ENCODE results near the gene RNF32.
"Not testable (repeated sequence)": the region's sequence is repeated elsewhere in the genome, so short reads cannot be mapped to it uniquely, and the experiment has no call there.

Gene RNF32

GRCh38 chr7:156620291-156620675 is 20.3 kb upstream of the RNF32 start:
- H3K4me3 ChIP-seq (ENCODE audit: low read length), result no peak overlapping the region
- no peak for TF ChIP-seq ZNF274 (IDR thresholded peaks at IDR 0.05; ENCODE audit: low read depth, low read length)

DNA sequence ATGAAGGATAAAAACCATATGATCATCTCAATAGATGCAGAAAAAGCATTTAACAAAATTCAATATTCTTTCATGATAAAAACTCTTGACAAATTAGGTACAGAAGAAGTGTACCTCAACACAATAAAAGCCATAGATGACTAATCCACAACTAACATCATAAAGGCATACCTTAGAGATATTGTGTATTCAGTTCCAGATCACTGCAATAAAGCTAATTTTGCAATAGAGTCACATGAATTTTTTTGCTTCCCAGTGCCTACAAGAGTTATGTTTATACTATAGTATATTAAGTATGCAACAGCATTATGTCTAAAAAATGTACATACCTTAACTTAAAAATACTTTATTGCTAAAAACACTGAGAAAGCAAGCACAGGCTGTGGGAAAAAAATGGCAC is 18.9 kb upstream of the RNF32 start:
- TF ChIP-seq ZNF274 (IDR thresholded peaks at IDR 0.05; ENCODE audit: low read depth, low read length), result no peak
- H3K4me3 ChIP-seq (ENCODE audit: low read length), result no peak overlapping the region

- no peak for TF ChIP-seq ZNF274 (IDR thresholded peaks at IDR 0.05; ENCODE audit: low read depth, low read length)
- no peak overlapping the region for H3K4me3 ChIP-seq (ENCODE audit: low read length)
These were observed 15.0 kb upstream of the RNF32 start for GRCh38 chr7:156625580-156625979.

- no peak for TF ChIP-seq ZNF274 (IDR thresholded peaks at IDR 0.05; ENCODE audit: low read depth, low read length)
- H3K4me3 ChIP-seq (ENCODE audit: low read length), result no peak overlapping the region
These were observed 14.2 kb upstream of the RNF32 start for GRCh38 chr7:156626220-156626895.

DNA sequence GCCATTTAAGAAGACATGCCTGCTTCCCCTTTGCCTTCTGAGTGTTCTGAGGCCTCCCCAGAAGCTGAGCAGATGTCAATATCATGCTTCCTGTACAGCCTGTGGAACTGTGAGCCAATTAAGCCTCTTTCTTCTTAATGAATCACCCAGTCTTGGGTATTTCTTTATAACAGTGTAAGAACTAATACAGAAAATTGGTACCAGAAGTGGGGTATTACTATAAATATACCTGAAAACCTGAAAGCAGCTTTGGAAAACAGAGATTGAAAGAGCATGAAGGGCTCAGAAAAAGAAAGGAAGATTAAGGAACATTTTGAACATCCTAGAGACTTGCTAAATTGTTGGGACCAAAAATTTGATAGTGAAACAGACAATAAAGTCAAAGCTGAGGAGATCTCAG is 12.0 kb upstream of the RNF32 start:
- H3K4me3 ChIP-seq (ENCODE audit: low read length), result no peak overlapping the region
- no peak for TF ChIP-seq ZNF274 (IDR thresholded peaks at IDR 0.05; ENCODE audit: low read depth, low read length)

DNA sequence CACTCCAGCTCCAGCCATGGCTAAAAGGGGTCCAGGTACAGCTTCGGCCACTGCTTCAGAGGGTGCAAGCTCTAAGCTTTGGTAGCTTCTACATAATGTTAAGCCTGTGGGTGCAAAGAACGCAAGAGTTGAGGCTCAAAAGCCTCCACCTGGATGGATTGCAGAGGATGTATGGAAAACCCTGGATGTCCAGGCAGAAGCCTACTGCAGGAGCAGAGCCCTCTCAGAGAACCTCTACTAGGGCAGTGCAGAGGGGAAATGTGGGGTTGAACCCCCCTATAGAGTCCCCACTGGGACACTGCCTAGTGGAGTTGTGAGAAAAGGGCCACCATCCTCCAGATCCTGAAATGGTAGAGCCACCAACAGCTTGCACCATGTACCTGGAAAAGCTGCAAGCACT is 10.7 kb upstream of the RNF32 start:
- no peak overlapping the region for H3K4me3 ChIP-seq (ENCODE audit: low read length)
- TF ChIP-seq ZNF274 (IDR thresholded peaks at IDR 0.05; ENCODE audit: low read depth, low read length), result no peak

DNA sequence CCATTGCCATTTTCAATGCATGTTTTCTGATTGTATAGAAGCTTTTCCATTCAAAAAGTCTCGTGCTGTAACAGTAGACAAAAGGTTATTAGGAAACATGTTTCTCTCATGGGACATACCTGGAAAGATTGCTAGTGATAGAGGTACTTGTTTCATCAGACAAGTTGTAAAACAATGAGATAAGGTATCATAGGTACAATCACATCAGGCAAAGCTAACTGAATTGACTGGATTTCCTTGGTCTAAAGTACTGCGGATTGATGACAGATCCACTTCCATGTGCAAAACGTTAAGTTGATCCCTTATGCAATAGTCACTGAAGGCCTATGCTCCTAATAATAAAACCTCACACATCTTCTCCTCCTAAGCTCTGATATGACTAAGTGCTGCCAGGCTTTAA is 6.5 kb upstream of the RNF32 start:
- TF ChIP-seq ZNF274 (IDR thresholded peaks at IDR 0.05; ENCODE audit: low read depth, low read length), result no peak

GRCh38 chr7:156635529-156636385 is 4.8 kb upstream of the RNF32 start:
- TF ChIP-seq ZNF274 (IDR thresholded peaks at IDR 0.05; ENCODE audit: low read depth, low read length), result no peak
- H3K4me3 ChIP-seq (ENCODE audit: low read length), result no peak overlapping the region

More for the DNA sequence above, 6.5 kb upstream of the RNF32 start:
- H3K4me3 ChIP-seq (ENCODE audit: low read length), result no peak overlapping the region

GRCh38 chr7:156637093-156637492 is 3.5 kb upstream of the RNF32 start:
- H3K4me3 ChIP-seq (ENCODE audit: low read length), result not testable (repeated sequence)

GRCh38 chr7:156638443-156639077 is 2.0 kb upstream of the RNF32 start:
- TF ChIP-seq ZNF274 (IDR thresholded peaks at IDR 0.05; ENCODE audit: low read depth, low read length), result no peak
- no peak overlapping the region; the same call in 1 of the 2 replicates for H3K4me3 ChIP-seq (ENCODE audit: low read length)

DNA sequence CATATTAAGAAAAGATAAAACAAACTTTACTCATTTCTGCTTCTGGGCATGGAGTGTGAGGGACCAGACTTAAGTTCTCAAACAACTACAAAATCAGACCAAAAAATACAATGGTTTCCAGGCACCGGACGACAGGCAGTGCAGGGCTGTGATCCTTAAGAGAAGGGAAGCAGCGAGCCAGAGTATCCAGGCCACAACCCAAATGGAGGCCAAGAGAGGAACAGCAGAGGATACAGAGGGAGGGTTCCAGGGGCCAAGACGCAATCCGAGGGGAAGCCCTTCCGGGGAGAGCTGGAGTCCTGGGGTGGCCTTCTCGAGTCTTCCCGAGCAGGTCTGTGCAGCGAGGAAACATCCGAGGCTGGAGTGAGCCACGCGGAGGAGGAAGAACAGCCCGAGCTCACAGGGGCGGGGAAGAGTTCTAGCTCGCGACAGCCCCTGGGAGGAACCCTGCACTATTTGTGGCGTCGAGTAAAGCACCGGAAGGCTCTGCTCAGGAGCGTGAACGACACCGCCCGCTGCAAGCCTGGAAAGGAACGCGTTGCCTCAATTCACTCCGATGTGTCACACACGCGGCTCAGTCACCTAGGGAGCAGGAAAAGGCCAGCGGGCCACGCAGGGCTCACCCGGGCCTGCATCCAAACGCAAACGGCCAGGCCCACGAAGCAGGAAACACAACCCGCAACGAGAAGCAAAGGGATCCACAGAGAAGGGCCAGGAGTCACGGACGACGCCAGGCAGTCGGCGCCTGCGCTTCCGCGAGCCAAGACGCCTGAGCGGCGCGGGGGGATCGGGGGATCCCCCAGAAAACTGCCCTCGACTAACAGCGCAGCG is 933 bp upstream of the RNF32 start:
- TF ChIP-seq ZNF274 (IDR thresholded peaks at IDR 0.05; ENCODE audit: low read depth, low read length), result no peak
- peak overlapping the region; percentile 83; the same call in 1 of the 2 replicates for H3K4me3 ChIP-seq (ENCODE audit: low read length)

- TF ChIP-seq ZNF274 (IDR thresholded peaks at IDR 0.05; ENCODE audit: low read depth, low read length), result no peak
- peak overlapping the region; percentile 92 for H3K4me3 ChIP-seq (ENCODE audit: low read length)
These were observed 443 bp downstream of the RNF32 start for GRCh38 chr7:156640949-156641485.

GRCh38 chr7:156642306-156643045 is 1.9 kb downstream of the RNF32 start:
- H3K4me3 ChIP-seq (ENCODE audit: low read length), result no peak overlapping the region
- no peak for TF ChIP-seq ZNF274 (IDR thresholded peaks at IDR 0.05; ENCODE audit: low read depth, low read length)

DNA sequence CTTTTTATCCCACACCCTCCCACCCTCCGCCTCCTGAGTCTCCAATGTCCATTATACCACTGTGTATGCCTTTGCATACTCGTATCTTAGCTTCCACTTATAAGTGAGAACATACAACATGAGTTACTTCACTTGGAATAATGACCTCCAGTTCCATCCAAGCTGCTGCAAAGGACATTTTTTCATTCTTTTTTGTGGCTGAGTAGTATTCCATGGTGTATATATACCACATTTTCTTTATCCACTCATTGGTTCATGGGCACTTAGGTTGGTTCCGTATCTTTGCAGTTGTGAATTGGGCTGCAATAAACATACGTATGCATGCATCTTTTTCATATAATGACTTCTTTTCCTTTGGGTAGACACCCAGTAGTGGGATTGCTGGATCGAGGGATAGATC is 6.8 kb downstream of the RNF32 start:
- H3K4me3 ChIP-seq (ENCODE audit: low read length), result not testable (repeated sequence)
